KMS-11 (cell line): ENCODE measurements around the gene GTF3C6.

ENCODE experiments used
- H2AFZ ChIP-seq: fragments of 200-600 bp; sonication (generic); 2 replicates; pipeline ENCODE4 v1.6.1; 2016; ENCODE audit warnings: antibody characterized with exemption, mixed run types, low read depth
- H3K27ac ChIP-seq: fragments of 200-600 bp; sonication (generic); 2 replicates; pipeline ENCODE4 v1.6.1; 2016; ENCODE audit warnings: mild to moderate bottlenecking, mixed run types
- H3K27me3 ChIP-seq: fragments of 200-600 bp; sonication (generic); 2 replicates; pipeline ENCODE4 v1.6.1; 2017; ENCODE audit warnings: mild to moderate bottlenecking, low read depth, mixed run types, moderate library complexity; ENCODE audit not compliant: insufficient read depth
- H3K36me3 ChIP-seq: fragments of 200-600 bp; sonication (generic); 2 replicates; pipeline ENCODE4 v1.6.1; 2017; ENCODE audit warnings: mild to moderate bottlenecking, mixed run types; ENCODE audit not compliant: insufficient read depth
- H3K4me1 ChIP-seq: fragments of 200-600 bp; sonication (generic); 2 replicates; pipeline ENCODE4 v1.6.1; 2016; ENCODE audit warnings: mild to moderate bottlenecking, low read depth, mixed run types; ENCODE audit not compliant: poor library complexity, severe bottlenecking
- H3K4me2 ChIP-seq: fragments of 200-600 bp; sonication (generic); 2 replicates; pipeline ENCODE4 v1.7.0; 2016; ENCODE audit warnings: mild to moderate bottlenecking, mixed run types
- H3K4me3 ChIP-seq: fragments of 200-600 bp; sonication (generic); IDR thresholded peaks from 2 replicates; pipeline ENCODE4 v1.6.1; 2017; ENCODE audit warnings: low read depth, low read length, mixed read lengths; ENCODE audit not compliant: insufficient read depth
- H3K79me2 ChIP-seq: fragments of 200-600 bp; sonication (generic); 2 replicates; pipeline ENCODE4 v1.6.1; 2016; ENCODE audit warnings: low read depth, mixed run types; ENCODE audit not compliant: insufficient read depth
- H3K9ac ChIP-seq: fragments of 200-600 bp; sonication (generic); 2 replicates; pipeline ENCODE4 v1.6.1; 2016; ENCODE audit warnings: mild to moderate bottlenecking, mixed run types
- H4K20me1 ChIP-seq: fragments of 200-600 bp; sonication (generic); 2 replicates; pipeline ENCODE4 v1.6.1; 2016; ENCODE audit warnings: mild to moderate bottlenecking, mixed run types; ENCODE audit not compliant: insufficient read depth
- TF ChIP-seq, protein P1 (sequence below): fragments of 200-600 bp; sonication (generic); conservative IDR thresholded peaks from 2 replicates; pipeline ENCODE4 v1.6.1; 2017; ENCODE audit warnings: low read depth, mild to moderate bottlenecking, antibody characterized with exemption, low read length, moderate library complexity, mixed read lengths

GTF3C6 gene

DNA sequence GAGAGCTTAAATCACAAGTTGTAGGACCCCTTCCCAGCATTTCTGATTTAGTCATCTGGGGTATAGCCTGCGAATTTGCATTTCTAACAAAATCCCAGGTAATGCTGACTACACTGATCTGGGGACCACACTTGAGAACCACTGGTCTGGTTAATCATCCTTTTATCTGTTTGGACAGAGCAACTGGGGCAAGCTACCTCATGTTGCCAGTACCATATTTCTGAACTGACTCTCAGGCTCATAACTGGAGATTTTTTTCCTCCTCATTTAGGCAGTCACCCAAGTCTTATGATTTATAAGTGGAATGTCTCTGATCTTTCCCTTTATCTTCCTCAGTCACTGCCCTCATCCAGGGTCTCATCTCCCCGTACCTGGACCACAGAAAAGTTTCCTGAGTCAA is 12.0 kb upstream of the GTF3C6 start:
- Histone ChIP-seq H4K20me1 (no peaks in the 10 kb centered on the region), H3K36me3 (no peaks in the 10 kb centered on the region), H3K4me3 (no peak overlapping the region), H3K4me1 (no peaks in the 10 kb centered on the region), H3K9ac (no peak overlapping the region), H3K27ac (no peak overlapping the region), H3K4me2 (no peak overlapping the region), H3K27me3 (no peaks in the 10 kb centered on the region), H2AFZ (no peak overlapping the region), H3K79me2 (no peaks in the 10 kb centered on the region)
- TF ChIP-seq, protein P1, sequence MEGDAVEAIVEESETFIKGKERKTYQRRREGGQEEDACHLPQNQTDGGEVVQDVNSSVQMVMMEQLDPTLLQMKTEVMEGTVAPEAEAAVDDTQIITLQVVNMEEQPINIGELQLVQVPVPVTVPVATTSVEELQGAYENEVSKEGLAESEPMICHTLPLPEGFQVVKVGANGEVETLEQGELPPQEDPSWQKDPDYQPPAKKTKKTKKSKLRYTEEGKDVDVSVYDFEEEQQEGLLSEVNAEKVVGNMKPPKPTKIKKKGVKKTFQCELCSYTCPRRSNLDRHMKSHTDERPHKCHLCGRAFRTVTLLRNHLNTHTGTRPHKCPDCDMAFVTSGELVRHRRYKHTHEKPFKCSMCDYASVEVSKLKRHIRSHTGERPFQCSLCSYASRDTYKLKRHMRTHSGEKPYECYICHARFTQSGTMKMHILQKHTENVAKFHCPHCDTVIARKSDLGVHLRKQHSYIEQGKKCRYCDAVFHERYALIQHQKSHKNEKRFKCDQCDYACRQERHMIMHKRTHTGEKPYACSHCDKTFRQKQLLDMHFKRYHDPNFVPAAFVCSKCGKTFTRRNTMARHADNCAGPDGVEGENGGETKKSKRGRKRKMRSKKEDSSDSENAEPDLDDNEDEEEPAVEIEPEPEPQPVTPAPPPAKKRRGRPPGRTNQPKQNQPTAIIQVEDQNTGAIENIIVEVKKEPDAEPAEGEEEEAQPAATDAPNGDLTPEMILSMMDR, result no peak

DNA sequence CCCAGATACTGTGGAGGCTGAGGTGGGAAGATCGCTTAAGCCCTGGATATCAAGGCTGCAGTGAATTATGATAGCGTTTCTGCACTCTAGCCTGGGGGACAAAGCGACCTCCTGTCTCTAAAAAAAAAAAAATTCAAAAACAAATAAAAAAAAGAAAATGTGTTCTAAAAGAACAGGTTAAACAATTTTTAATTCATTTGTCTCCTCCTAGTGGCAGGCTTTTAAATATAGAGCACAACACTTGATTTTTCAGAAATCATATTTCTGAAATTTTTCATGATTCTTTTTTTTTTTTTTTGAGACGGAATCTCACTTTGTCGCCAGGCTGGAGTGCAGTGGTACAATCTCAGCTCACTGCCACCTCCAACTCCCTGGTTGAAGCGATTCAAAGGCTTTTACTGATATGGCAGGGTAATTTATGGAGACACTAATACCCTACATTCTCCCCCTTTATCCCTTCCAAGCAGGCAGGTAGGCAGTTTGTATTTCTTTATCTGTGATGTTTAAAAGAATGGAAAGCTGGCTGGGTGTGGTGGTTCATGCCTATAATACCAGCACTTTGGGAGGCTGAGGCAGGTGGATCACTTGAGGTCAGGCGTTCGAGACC is 8.7 kb upstream of the GTF3C6 start:
- no peak overlapping the region for H2AFZ ChIP-seq
- H3K9ac ChIP-seq, result no peak overlapping the region
- H4K20me1 ChIP-seq, result no peaks in the 10 kb centered on the region
- H3K4me1 ChIP-seq, result no peaks in the 10 kb centered on the region
- no peaks in the 10 kb centered on the region for H3K27me3 ChIP-seq
- no peak overlapping the region for H3K4me3 ChIP-seq
- no peak overlapping the region for H3K4me2 ChIP-seq
- TF ChIP-seq, protein P1, result peak; percentile 66
- H3K36me3 ChIP-seq, result no peaks in the 10 kb centered on the region
- H3K27ac ChIP-seq, result no peak overlapping the region
- no peaks in the 10 kb centered on the region for H3K79me2 ChIP-seq

DNA sequence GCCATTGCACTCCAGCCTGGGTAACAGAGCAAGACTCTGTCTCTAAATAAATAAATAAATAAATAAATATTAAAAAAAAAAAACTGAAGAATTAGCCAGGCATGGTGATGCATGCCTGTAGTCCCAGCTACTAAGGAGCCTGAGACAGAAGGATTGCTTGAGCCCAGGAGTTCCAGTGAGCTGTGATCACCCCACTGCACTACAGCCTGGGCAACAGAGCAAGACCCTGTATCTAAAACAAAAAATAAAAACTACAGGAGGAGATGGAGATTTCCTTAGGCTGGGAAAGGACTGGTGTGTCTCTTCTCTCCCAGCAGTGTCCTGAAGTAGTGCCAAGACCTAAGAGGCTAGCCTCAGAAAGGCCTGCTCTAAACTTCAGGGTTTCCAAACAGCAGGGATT is 8.1 kb upstream of the GTF3C6 start:
- H3K79me2 ChIP-seq, result no peaks in the 10 kb centered on the region
- H3K4me1 ChIP-seq, result no peaks in the 10 kb centered on the region
- no peak overlapping the region for H3K4me2 ChIP-seq
- no peak overlapping the region for H3K9ac ChIP-seq
- no peaks in the 10 kb centered on the region for H4K20me1 ChIP-seq
- no peaks in the 10 kb centered on the region for H3K36me3 ChIP-seq
- no peak overlapping the region for H3K27ac ChIP-seq
- TF ChIP-seq, protein P1, result no peak
- H3K27me3 ChIP-seq, result no peaks in the 10 kb centered on the region
- no peak overlapping the region for H3K4me3 ChIP-seq
- H2AFZ ChIP-seq, result no peak overlapping the region

DNA sequence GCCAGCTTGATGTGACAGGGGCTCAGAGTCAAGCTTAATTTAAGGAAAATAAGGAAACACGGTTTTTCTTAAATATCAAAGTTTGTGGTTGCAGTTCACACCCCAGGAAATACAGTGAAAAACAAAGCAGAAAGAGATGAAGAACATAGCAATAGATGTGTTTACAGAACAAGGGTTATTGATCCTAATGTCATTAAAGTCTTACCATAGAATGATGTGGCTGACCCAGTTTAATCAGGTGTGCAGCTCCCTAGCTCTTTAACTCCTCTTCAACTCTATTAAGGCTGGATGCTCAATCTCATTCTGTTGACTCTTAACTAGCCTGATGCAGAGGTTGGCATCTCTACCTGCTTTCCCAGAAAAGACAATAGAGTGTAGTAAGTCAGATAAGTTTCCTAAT is 7.5 kb upstream of the GTF3C6 start:
- no peak overlapping the region for H3K9ac ChIP-seq
- no peaks in the 10 kb centered on the region for H4K20me1 ChIP-seq
- H3K79me2 ChIP-seq, result no peaks in the 10 kb centered on the region
- TF ChIP-seq, protein P1, result no peak
- H2AFZ ChIP-seq, result no peak overlapping the region
- H3K4me2 ChIP-seq, result no peak overlapping the region
- H3K27me3 ChIP-seq, result no peaks in the 10 kb centered on the region
- no peaks in the 10 kb centered on the region for H3K4me1 ChIP-seq
- no peaks in the 10 kb centered on the region for H3K36me3 ChIP-seq
- H3K4me3 ChIP-seq, result no peak overlapping the region
- H3K27ac ChIP-seq, result no peak overlapping the region
